GM23248 (cell line): Measurements from ENCODE around the gene SEMA3D.

Experiments used
- EZH2 ChIP-seq: fragments of 200-600 bp; sonication (generic); IDR thresholded peaks from 2 replicates; pipeline ENCODE4 v1.6.1; 2018; ENCODE audit warnings: antibody characterized with exemption, mild to moderate bottlenecking; ENCODE audit not compliant: insufficient read depth, poor library complexity, severe bottlenecking
- EZH2phosphoT487 ChIP-seq: fragments of 200-600 bp; sonication (generic); IDR thresholded peaks from 2 replicates; pipeline ENCODE4 v1.6.1; 2018; ENCODE audit warnings: antibody characterized with exemption, moderate library complexity, mild to moderate bottlenecking, low read depth; ENCODE audit not compliant: insufficient read depth

DNA sequence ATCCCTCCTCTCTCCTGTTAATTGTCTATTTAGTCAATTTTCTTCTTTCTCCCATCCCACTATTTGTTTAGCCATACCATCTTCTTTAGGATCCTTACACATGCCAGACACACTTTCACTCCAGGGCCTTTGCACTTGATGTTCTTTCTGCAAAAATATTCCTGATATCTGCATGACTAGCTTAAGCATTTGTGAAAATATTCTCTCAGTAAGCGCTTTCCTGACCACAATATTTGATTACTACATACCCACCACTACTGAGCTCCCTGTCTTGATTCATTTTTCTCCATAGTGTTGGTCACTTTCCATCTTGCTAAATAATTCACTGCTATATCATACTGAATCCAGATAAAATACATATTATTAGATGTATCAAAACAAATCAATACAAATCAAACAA is 75.1 kb downstream of the SEMA3D start:
- TF ChIP-seq EZH2 (no peak), EZH2phosphoT487 (no peak)
